ENCODE measurements around the gene ERC1. TPM values are rescaled to one million over a fixed set of nuclear protein-coding genes. Genes with fewer than 3 reads are reported as not detected.

ERC1 gene
- total and polyA plus RNA-seq, 2 donors from 2014 or later, result 5.1 to 68.3 TPM

DNA sequence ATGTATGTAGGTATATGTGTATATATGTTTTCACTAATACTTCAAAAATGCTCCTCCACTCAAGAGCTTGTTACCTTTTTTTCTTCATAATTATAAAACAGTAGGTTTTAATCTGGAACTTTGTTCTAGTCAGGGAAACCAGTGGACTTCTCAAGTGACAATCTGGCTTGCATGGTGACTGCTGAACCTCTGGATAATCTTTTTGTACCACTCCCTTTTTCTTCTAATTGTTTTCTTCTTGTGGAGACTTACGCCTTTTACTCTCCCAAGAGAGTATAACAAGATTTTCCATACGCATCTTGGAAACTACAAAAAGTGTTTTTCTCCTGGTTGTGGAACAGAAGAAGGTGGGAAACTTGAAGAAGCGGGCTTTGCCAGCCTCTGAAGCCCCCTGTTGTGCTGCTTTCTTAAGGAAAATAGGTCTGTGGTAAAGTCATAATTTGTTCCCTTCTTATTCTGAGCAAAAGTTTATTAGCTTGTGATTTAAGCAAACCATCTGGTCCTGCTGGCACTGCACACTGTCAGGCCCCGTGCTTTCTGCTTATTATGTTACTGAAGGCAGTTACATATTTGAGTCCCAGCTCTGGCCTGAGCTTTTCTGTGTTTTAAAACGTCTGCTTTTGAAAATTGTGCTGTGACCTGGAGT is 291.8 kb downstream of the ERC1 start:
- Histone ChIP-seq H3K9me3 (ENCODE audit: control insufficient read depth in 2 of 3, insufficient read depth in 1 of 3, low read length in 3 of 3) (no peaks in the 10 kb centered on the region), H3K27ac (ENCODE audit: low read depth in 2 of 2, low read length in 2 of 2) (no peak overlapping the region), H3K36me3 (ENCODE audit: control insufficient read depth in 2 of 3, insufficient read depth in 3 of 3, low read length in 3 of 3) (no peaks in the 10 kb centered on the region), H3K4me1 (ENCODE audit: control insufficient read depth in 2 of 3, insufficient read depth in 2 of 3, low read depth in 1 of 3, low read length in 3 of 3) (no peaks in the 10 kb centered on the region), H3K4me3 (ENCODE audit: low read length in 3 of 3) (no peak overlapping the region), H3K27me3 (ENCODE audit: control insufficient read depth, insufficient read depth, low read length) (no peaks in the 10 kb centered on the region), H3K9ac (ENCODE audit: low read length in 3 of 3) (no peak overlapping the region)
- DNase-seq (peak in 2 of 5 donors; percentile 11 to 69), FAIRE-seq (no peak)
- TF ChIP-seq, protein P1, sequence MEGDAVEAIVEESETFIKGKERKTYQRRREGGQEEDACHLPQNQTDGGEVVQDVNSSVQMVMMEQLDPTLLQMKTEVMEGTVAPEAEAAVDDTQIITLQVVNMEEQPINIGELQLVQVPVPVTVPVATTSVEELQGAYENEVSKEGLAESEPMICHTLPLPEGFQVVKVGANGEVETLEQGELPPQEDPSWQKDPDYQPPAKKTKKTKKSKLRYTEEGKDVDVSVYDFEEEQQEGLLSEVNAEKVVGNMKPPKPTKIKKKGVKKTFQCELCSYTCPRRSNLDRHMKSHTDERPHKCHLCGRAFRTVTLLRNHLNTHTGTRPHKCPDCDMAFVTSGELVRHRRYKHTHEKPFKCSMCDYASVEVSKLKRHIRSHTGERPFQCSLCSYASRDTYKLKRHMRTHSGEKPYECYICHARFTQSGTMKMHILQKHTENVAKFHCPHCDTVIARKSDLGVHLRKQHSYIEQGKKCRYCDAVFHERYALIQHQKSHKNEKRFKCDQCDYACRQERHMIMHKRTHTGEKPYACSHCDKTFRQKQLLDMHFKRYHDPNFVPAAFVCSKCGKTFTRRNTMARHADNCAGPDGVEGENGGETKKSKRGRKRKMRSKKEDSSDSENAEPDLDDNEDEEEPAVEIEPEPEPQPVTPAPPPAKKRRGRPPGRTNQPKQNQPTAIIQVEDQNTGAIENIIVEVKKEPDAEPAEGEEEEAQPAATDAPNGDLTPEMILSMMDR (IDR thresholded peaks at IDR 0.05; ENCODE audit: borderline replicate concordance, extremely low read depth, insufficient read depth), result no peak
- intact Hi-C loops (cut with DNase I), result no loop called here

DNA sequence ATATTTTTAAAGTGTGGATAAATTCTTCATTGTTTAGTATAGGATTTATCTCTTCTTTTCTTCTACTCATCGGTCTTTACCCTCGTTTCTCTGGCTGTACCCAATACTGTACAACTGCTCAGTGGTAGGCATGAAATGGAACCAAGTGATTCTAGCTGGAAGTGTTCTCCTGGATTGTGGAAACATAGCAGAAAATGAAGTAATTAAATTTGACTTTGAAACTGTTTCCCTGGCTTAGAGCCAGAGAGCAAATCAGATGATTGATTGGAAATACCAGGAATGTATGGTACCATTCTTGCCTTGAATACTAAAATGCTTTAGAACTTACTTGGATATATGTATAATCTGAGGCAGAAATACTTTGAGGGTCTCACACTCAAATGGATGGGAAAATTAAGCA is 292.3 kb downstream of the ERC1 start:
- H3K36me3 ChIP-seq (ENCODE audit: control insufficient read depth in 2 of 3, insufficient read depth in 3 of 3, low read length in 3 of 3), result no peaks in the 10 kb centered on the region
- no peaks in the 10 kb centered on the region for H3K27me3 ChIP-seq (ENCODE audit: control insufficient read depth, insufficient read depth, low read length)
- H3K9ac ChIP-seq (ENCODE audit: low read length in 3 of 3), result no peak overlapping the region
- FAIRE-seq (no peak), DNase-seq (no peak)
- intact Hi-C loops (cut with DNase I), result no loop called here
- no peaks in the 10 kb centered on the region for H3K9me3 ChIP-seq (ENCODE audit: control insufficient read depth in 2 of 3, insufficient read depth in 1 of 3, low read length in 3 of 3)
- no peak overlapping the region for H3K4me3 ChIP-seq (ENCODE audit: low read length in 3 of 3)
- H3K27ac ChIP-seq (ENCODE audit: low read depth in 2 of 2, low read length in 2 of 2), result no peak overlapping the region
- TF ChIP-seq, protein P1 (IDR thresholded peaks at IDR 0.05; ENCODE audit: borderline replicate concordance, extremely low read depth, insufficient read depth), result no peak
- no peaks in the 10 kb centered on the region for H3K4me1 ChIP-seq (ENCODE audit: control insufficient read depth in 2 of 3, insufficient read depth in 2 of 3, low read depth in 1 of 3, low read length in 3 of 3)

GRCh38 chr12:1284611-1285010 is 293.6 kb downstream of the ERC1 start:
- H3K27ac ChIP-seq (ENCODE audit: low read depth in 2 of 2, low read length in 2 of 2), result no peak overlapping the region
- no peak overlapping the region for H3K4me3 ChIP-seq (ENCODE audit: low read length in 3 of 3)
- FAIRE-seq, result no peak
- intact Hi-C loops (cut with DNase I), result no loop called here
- no peaks in the 10 kb centered on the region for H3K9me3 ChIP-seq (ENCODE audit: control insufficient read depth in 2 of 3, insufficient read depth in 1 of 3, low read length in 3 of 3)
- no peak overlapping the region for H3K9ac ChIP-seq (ENCODE audit: low read length in 3 of 3)
- DNase-seq, result no peak
- TF ChIP-seq, protein P1 (IDR thresholded peaks at IDR 0.05; ENCODE audit: borderline replicate concordance, extremely low read depth, insufficient read depth), result no peak
- no peaks in the 10 kb centered on the region for H3K36me3 ChIP-seq (ENCODE audit: control insufficient read depth in 2 of 3, insufficient read depth in 3 of 3, low read length in 3 of 3)
- no peaks in the 10 kb centered on the region for H3K27me3 ChIP-seq (ENCODE audit: control insufficient read depth, insufficient read depth, low read length)
- H3K4me1 ChIP-seq (ENCODE audit: control insufficient read depth in 2 of 3, insufficient read depth in 2 of 3, low read depth in 1 of 3, low read length in 3 of 3), result no peaks in the 10 kb centered on the region

Measured in kidney (tissue), 14 donors.